ENCODE data around the gene SLIT1.

Gene SLIT1

DNA sequence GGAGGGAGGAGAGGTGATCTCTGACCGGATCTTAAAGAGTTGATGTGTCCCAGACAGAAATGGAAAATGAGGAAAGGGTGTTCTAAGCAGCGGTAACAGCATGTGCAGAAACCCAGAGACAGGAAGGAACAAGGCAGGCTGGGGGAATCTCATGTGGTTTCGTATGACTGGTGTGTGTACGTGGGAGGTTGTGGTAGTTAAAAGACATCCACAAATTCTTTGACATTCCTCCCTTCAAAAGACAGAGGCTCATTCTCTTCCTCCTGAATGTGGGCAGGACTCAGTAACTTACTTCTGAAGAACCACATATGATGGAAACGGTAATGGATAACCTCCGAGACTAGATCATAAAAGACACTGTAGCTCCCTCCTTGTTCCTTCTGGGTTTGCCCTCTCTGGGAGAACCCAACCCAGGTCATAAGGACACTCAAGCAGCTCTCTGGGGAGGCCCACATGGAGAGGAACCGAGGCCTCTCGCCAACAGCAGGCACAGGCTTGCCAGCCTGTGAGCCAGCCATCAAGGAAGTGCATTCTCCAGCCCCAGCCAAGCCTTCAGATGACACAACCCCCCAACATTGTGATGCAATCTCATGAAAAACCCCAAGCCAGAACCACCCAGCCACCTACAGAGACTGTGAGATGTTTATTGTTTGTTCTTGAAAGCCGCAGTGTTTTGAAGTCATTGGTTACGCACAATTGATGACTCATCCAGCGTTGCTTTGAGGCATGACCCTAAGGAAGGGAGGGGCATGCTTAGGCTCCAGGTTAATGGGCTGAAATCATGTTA, 116.0 kb downstream of the SLIT1 start:
- DNase-seq (ENCODE audit: extremely low spot score, insufficient read length, low read depth) = no peak

DNA sequence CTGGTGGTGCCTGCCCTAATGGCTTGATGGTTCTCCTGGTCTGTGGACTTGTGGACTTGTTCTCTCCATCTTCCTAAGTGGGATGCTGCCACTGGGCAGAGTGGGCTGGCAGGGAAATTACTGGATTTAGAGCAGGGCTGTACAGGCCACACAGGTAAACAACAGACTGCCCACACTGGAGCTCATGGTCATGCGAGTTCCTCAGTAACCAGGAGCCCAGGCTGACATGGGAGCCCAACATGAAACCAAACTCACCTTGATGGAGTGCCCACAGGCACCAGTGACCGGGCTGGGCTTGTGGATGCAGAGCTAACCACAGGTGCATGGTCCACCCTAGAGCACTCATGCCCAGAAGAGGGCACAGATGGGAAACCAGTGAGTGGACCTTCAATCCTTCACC, 116.7 kb downstream of the SLIT1 start:
- FAIRE-seq = no peak
- no peak for DNase-seq (ENCODE audit: extremely low spot score, insufficient read length, low read depth)

More for the DNA sequence above, 116.0 kb downstream of the SLIT1 start:
- no peak for FAIRE-seq

DNA sequence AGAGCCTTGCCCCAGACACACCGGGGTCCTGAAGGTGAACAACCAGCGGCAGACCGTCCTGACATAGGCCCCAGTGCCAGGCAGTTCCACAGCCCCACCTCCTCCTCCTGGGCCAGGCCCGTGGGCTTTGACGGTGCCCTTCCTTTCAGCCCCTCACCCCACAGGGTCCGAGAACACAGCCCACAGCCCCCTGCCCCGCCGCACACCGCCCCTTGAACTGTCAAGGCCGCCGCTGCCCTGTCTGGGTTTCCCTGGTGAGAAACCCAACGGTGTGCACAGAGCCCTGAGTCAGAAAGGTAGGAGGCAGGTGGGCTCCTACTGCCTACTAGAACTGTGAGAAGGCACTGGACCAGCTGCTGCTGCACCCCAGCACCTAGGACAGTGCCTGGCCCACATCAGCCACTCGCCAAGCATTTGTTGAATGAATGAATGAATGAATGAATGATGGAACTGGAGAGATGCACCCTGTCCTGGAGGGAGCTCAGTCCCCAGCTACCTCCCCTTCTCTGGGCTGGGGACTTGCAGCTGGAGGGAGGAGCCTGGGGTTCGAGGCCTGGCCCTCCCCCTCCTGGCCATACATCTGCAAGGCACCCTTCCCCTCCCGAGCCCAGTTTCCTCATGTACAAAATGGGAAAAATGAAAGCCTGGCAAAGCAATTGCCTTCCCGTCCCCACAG, 117.9 kb downstream of the SLIT1 start:
- FAIRE-seq (no peak), DNase-seq (ENCODE audit: extremely low spot score, insufficient read length, low read depth) (no peak)

DNA sequence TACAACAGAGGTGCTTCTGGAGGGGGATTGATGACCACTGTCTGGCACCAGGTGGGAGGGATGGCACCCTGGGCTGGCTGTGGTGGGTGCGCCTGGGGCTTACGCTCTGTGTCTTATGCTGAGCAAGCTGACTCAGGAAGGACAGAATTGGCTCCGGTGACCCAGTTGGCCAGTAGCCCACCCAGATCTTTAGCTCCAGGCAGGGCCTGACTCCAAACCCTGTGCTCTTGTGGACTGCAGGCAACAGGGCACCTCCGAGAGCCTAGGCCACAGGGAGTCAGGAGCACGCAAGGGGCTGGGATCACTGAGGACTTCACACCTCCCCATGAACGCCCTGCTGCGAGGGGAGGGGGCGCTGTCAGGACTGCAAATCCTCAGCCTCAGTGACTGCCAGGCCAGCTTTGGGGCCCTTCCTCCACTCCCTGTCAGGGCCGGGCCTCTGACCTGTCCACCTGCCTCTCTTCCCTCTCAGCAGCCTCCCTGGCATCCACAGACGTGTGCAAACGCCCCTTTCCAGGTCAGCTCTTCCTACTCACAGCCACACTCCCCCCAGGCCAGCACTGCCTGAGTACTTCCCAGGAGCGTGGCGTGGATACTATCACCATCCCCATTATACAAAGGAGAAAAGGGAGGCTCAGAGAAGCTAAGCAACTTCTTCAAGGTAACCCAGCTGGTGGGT, 118.7 kb downstream of the SLIT1 start:
- FAIRE-seq (no peak), DNase-seq (ENCODE audit: extremely low spot score, insufficient read length, low read depth) (no peak)

DNA sequence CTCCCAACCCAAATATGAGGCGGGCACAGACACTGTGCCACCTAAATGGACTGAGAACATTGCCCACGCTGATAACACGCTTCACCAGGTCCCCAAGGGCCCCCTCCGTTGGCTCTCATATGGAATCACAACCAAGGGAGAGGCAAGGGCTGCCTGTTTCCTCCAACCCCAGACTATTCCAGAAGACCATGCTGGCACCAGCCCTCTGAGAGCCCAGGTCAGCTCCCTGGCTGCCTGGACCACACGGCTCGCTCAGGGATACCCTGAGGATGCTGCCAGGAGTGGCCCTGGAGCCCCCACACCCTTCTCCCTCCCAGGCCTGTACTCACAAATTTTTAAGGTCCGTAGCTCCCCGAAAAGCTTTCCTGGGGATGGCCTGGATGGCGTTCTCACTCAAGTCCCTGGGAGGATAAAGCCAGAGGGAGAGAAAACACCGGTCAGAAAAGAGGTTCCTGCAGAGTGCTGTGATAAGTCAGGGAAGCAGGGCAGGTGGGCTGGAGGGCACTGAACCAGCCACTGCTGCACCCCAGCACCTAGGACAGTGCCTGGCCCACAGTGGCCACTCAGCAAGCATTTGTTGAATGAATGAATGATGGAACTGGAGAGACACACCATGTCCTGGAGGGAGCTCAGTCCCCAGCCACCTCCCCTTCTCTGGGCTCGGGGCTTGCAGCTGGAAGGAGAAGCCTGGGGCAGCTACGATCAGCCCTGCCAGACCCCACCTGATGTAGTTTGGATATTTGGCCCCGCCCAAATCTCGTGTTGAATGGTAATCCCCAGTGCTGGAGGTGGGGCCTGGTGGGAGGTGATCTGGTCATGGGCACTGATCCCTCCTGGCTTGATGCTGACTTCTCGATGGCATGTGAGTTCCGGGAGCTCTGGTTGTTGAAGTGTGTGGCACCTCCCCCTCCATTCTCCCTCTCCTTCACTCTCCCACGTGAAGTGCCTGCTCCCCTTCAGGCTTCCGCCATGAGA, 119.8 kb downstream of the SLIT1 start:
- no peak for DNase-seq (ENCODE audit: extremely low spot score, insufficient read length, low read depth)
- no peak for FAIRE-seq

DNA sequence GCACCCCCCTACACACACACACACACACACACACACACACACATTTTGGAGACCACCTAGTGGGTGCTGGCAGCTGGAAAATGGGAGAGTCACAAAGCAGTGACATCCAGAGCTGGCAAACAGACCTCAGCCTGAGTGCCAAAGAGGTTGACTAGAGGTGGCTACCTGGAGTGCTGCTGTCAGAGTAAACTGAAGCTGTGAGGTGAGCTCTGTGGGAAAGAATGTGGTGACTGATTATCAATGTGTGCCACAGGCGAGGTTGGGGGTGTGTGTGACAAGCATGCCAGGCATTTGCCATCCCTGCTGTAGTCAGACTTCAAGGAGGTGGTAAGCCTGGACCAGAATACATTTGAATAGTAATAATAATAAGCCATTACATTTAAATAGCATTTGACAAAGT, 120.6 kb downstream of the SLIT1 start:
- no peak for DNase-seq (ENCODE audit: extremely low spot score, insufficient read length, low read depth)
- no peak for FAIRE-seq

DNA sequence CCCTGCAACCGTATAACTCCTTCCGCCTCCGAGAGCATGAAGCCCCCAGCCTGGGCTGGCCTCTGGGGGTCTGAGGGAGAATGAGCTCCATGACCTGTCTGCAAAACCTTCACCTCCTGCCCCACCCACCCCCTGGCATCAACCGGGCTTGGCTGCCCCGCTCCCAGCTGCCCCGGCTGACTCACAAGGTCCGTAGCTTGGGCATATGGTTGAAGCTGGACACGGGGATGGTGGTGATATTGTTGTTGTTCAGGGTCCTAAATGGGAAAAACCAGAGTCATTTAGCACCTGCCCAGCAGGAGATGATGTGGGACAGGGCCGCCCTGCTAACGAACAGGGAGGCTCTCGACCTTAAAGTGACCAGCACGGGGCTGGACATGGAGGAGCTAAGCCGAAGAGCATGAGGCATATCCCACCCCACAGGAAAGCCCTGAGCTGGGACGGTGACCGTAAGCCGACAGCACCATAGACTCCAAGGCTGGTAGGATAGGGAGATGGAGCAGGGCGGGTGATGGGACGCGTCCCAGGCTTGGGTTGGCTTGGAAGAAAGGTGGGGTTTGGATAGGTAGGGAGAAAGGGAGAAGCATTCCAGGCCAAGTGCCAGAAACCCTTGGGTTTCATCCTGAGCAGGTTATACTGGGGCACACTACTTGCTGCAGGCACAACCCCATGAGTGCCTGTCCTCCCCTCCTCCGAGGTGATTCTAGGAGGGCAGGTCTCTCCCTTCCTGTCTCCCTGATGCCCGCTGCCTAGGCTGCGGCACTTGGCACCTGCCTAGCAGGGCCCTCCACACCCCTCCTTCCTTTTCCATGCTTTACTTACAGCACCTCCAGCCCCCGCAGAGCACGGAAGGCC, 121.5 kb downstream of the SLIT1 start:
- FAIRE-seq (no peak), DNase-seq (ENCODE audit: extremely low spot score, insufficient read length, low read depth) (no peak)

DNA sequence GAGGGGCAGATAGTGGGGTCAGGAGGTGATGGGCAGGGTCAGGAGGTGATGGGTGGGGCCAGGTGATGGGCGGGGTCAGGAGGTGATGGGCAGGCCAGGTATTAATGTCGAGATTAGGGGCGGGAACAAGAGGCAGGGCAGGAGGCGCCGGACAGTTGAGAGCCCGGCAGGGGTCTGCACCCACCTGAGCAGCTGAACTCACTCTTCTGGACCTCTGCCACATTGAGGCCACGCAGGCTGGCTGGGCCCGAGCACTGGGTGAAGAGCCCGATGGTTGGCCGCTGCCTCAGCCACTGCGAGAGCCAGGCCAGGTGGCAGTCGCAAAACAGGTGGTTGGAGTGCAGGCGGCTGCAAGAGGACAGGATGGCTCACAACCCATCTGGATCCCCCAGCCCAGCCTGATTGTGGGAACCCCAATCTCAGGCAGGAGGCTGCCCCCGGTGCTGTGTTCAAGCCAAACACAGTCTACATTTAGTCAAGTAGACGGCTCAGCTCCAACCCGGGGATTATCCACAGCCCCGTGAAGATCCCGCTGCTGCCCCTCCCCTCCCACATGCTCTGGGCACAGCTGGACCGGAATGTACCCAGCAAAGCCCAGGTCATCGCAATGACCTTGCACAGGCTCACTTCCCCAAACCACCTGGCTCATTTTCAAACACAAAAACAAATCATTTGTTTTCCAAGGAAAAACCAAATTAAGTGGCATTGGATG, 122.3 kb downstream of the SLIT1 start:
- FAIRE-seq (no peak), DNase-seq (ENCODE audit: extremely low spot score, insufficient read length, low read depth) (no peak)

DNA sequence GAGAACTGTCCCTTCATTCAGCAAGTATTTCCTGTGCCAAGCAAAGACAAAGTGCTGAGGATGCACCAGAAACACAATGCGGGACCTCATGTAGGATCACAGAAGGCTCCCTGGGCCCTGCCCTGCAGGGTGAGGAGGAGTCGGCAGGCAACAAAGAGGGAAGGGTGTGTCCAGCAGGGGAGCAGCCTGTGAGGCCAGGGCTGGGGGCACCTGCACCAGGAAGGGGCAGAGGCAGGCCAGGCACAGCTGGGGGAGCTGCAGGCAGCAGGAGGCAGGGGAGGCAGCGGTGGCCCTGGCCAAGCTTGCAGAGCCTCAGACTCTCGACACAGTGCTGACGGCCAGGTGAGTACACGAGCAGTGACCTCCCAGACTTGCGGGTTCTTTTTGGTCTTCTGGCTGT, 123.3 kb downstream of the SLIT1 start:
- DNase-seq (ENCODE audit: extremely low spot score, insufficient read length, low read depth) = no peak
- no peak for FAIRE-seq

DNA sequence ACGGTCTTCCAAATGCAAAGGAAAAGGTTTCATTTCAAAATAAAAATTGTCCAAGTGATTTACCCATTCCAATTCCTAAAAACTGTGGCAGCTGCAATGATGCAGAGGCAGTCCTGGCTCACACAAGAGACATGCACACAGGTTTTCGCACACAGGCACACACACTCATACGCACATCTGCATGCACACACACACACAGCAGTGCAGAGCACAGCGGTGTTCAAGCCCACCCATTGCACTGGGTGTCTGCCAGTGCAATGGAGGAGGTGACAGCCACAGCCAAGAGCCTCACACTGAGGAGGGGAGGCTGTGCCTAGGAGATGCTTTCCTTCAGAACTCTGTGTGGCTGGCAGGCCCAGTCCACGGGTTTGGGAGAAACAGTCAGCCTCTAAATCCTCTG, 123.7 kb downstream of the SLIT1 start:
- DNase-seq (ENCODE audit: extremely low spot score, insufficient read length, low read depth) (no peak), FAIRE-seq (no peak)

DNA sequence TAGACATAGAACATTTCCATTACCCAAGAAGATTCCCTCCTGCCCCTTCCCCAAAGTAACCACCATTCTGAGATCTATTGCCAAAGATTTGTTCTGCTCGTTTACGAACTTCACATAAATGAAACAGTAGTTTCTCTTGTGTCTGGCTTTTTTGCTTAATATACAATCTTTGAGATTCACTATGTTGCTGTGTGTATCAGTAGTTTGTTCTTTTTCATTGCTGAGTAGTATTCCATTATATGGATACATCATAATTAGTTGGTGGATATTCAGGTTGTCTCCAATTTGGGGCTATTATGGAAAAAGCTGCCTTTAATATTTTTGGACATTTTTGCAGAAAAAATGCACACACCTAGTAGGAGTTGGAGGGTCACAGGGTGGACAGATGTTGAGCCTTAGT, 124.3 kb downstream of the SLIT1 start:
- DNase-seq (ENCODE audit: extremely low spot score, insufficient read length, low read depth) = no peak
- FAIRE-seq = no peak

DNA sequence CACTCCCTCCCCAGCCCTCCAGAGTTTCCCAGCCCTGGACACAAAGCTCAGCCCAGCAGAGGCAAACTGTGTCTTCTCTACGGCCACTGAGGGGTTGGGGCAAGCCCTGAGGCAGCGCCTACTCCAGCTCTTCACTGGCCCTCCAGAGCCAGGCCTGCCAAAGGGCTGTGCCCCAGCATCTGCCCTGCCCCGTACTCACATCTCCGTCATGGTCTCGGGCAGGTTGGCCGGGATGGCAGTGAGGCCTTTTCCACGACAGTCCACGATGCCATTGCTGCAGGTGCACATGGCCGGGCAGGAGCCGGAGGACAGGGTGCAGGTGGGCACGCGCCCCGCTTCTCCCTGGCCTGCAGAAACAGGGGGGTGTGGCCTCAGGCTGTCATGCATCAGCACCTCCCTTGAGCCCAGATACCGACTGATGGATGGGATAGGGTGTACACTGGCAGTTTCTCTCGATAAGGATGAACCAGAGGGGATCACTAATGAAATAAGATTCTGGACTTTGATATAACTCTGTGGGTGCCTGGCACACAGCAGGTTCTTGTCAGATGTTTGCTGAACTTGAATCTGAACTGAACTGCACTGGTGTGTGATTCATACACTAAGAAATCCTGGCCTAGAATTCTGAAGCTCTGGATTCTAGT, 125.2 kb downstream of the SLIT1 start:
- no peak for DNase-seq (ENCODE audit: extremely low spot score, insufficient read length, low read depth)
- no peak for FAIRE-seq

DNA sequence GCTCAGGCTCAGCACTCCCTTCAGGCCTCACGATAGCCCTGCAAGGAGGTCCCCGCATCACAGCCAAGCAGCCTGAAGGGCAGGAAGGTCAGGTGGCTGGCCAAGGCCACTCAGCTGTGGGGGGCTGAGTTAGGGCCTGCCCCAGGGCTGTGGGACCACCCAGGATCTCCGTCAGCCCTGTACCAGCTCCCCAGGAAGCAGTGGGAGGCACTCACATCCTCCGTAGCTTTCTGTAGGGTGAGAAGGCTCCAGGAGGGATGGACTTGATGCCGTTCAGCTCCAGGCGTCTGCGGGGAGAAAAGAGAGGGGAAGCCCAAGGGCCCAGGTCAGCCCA, 125.9 kb downstream of the SLIT1 start:
- no peak for FAIRE-seq
- no peak for DNase-seq (ENCODE audit: extremely low spot score, insufficient read length, low read depth)

DNA sequence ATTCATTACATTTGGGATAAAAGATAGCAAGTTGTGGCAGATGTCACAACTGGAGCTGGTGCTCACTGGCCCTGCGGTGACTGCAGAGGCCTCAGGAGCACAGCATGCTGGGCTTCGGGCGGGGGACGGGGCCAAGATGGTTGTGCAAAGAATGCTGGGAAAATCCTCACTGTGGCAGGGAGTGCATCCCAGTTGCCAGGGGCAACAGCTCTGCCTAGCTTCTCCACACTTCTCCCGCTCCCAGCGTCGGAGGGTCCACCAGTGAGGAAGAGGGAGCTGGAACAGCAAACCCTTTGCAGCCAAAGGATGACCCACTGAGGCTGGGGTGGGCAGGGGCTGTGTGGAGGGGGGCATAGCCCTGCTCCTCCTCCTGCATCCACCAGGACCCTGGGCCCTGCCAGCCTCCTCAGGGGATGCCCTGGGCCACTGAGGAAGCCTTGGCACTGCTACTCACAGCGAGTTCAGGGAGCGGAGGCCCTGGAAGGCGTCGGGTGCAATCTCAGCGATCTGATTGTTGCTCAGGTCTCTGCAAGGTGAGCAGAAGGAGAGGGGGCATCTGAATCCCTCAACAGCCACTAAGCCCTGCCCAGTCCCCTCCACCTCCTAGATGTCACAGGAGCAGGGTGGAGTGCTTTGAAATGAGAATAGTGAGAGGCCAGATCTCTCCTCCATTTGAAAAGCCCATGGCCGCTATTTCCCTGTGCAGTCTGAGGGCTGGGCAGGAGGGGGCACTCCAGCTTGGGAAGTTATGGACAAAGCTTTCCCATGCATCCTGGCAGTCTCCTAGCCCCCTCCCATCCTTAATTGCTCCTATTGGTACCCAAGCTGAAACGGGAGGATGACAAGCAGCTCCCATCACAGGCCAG, 126.5 kb downstream of the SLIT1 start:
- DNase-seq (ENCODE audit: extremely low spot score, insufficient read length, low read depth) = no peak
- no peak for FAIRE-seq

DNA sequence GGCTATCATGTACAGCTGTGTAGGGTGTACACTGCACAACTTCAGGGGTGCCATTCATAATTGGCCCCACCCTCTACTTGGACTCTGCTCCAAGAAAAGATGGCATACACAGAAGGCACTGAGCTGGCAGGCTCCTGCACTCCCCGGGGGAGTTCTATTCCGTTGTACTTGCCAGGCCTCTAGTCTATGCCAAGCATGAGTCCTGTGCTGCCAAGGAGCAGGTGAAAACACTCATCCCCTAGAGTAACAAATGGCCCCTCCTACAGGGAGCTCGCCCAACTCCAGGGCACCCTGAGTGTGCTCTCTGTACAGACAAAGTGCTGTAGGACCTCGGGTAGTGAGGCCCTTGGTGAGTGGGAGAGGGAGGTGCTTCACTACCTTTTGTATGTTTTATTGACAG, 127.2 kb downstream of the SLIT1 start:
- DNase-seq (ENCODE audit: extremely low spot score, insufficient read length, low read depth) = no peak
- FAIRE-seq = no peak

DNA sequence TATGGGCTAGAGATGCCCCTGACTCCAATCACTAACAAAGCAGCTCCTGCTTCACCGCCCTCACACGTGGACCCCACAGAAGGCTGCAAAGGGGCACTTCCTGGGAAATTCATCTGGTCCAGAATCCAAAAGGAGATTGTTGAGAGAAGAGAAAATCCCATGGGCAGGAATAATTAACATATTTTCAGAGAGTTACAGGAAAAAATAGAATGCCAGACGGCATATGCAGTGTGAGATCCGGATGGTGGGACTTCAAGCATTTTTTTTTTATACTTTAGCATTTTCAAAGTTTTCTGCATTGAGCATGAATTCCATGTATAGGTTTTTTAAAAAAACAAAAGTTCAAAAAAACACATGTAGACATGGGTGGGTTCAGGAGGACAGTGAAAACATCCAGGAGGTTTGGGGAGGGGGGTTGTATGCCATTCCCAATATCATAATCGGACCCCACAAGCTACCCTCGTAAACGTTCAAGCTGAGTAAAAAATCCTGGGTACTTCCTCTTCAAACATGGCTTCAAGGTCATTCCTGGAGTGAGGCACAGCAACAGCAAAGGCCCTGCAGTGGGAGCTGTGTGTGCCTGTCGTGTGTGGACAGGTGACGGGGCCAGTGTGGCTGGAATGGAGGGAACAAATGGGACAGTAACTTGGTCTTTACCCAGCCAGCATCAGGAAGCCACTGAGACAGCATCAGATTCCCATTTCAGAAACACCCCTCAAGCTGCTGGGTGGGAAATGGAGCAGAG, 128.1 kb downstream of the SLIT1 start:
- no peak for FAIRE-seq

More for the DNA sequence above, 128.1 kb downstream of the SLIT1 start:
- no peak for DNase-seq (ENCODE audit: extremely low spot score, insufficient read length, low read depth)

Measured in GM18507 (cell line).